Thoracic aorta (tissue), 2 donors: ENCODE measurements around the gene NCOA3. TPM values are rescaled to one million over a fixed set of nuclear protein-coding genes. Genes with fewer than 3 reads are reported as not detected.

Experiments used
- ATAC-seq: fragments of 150-250 bp; one replicate; pipeline ENCODE4 v1.8.0; 2017; ENCODE audit warnings: low read depth; ENCODE audit not compliant: insufficient number of reproducible peaks, low FRiP score
- DNase-seq: peaks from one replicate; pipeline ENCODE4 v3.0.0-alpha.2; 2020; ENCODE audit warnings: low spot score
- H3K27ac ChIP-seq, 2 donors: fragments of 200-600 bp; sonication (generic); 1 replicate in 1 of 2; 2 replicates in 1 of 2; pipeline ENCODE4 v1.5.1; 2016; ENCODE audit warnings: mild to moderate bottlenecking in 2 of 2, moderate library complexity in 2 of 2
- H3K27me3 ChIP-seq: fragments of 200-600 bp; sonication (generic); replicated peaks from 2 replicates; pipeline ENCODE4 v1.6.0; 2016; ENCODE audit warnings: mild to moderate bottlenecking; ENCODE audit not compliant: insufficient read depth
- H3K36me3 ChIP-seq: fragments of 200-600 bp; sonication (generic); one replicate; pipeline ENCODE4 v1.5.1; 2016
- H3K4me1 ChIP-seq, 2 donors: fragments of 200-600 bp; sonication (generic); 1 replicate in 1 of 2; 2 replicates in 1 of 2; pipeline versions ENCODE4 v1.5.1 to v1.6.0; 2016; ENCODE audit warnings: low read depth in 2 of 2, mild to moderate bottlenecking in 1 of 2; ENCODE audit not compliant: control insufficient read depth in 1 of 2
- H3K4me3 ChIP-seq: fragments of 200-600 bp; sonication (generic); 2 replicates; pipeline ENCODE4 v1.5.1; 2016; ENCODE audit warnings: mild to moderate bottlenecking
- H3K9me3 ChIP-seq: fragments of 200-600 bp; sonication (generic); 2 replicates; pipeline ENCODE4 v1.5.1; 2016
- total RNA-seq, 2 donors: library from RNA; depleted of rRNA; stranded (reverse); fragments of >200 nt; gene quantifications; one replicate each; pipeline versions ENCODE4 v1.1.0 to v1.2.3, GENCODE V29; 2016
- TF ChIP-seq, protein P1 (sequence below): fragments of 200-600 bp; sonication (generic); IDR thresholded peaks from one replicate; pipeline ENCODE4 v1.5.1; 2019; ENCODE audit warnings: antibody characterized with exemption

NCOA3 gene
- total RNA-seq, 2 donors from 2014 or later: 44.3 to 68.1 TPM

GRCh38 chr20:47515843-47516242 is 14.2 kb downstream of the NCOA3 start:
- H3K27me3 ChIP-seq: no peaks in the 10 kb centered on the region
- TF ChIP-seq, protein P1, sequence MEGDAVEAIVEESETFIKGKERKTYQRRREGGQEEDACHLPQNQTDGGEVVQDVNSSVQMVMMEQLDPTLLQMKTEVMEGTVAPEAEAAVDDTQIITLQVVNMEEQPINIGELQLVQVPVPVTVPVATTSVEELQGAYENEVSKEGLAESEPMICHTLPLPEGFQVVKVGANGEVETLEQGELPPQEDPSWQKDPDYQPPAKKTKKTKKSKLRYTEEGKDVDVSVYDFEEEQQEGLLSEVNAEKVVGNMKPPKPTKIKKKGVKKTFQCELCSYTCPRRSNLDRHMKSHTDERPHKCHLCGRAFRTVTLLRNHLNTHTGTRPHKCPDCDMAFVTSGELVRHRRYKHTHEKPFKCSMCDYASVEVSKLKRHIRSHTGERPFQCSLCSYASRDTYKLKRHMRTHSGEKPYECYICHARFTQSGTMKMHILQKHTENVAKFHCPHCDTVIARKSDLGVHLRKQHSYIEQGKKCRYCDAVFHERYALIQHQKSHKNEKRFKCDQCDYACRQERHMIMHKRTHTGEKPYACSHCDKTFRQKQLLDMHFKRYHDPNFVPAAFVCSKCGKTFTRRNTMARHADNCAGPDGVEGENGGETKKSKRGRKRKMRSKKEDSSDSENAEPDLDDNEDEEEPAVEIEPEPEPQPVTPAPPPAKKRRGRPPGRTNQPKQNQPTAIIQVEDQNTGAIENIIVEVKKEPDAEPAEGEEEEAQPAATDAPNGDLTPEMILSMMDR: no peak
- H3K4me3 ChIP-seq: no peak overlapping the region

GRCh38 chr20:47521059-47521808 is 19.5 kb downstream of the NCOA3 start:
- DNase-seq: no peak
- no peak overlapping the region for H3K27ac ChIP-seq
- TF ChIP-seq, protein P1: no peak

More at GRCh38 chr20:47515843-47516242, 14.2 kb downstream of the NCOA3 start:
- Histone ChIP-seq H3K36me3 (peaks cover 4% of the 10 kb centered on the region), H3K9me3 (peaks cover 2% of the 10 kb centered on the region), H3K27ac (no peak overlapping the region), H3K4me1 (no peaks in the 10 kb centered on the region)
- ATAC-seq: no peak
- no peak for DNase-seq

GRCh38 chr20:47524015-47524784 is 22.5 kb downstream of the NCOA3 start:
- ATAC-seq (no peak), DNase-seq (no peak)
- Histone ChIP-seq H3K27ac (no peak overlapping the region), H3K4me1 (peaks cover 7 to 16% of the 10 kb centered on the region in 2 donors), H3K36me3 (peaks cover 12% of the 10 kb centered on the region), H3K4me3 (peak overlapping the region; percentile 35), H3K9me3 (peaks cover 12% of the 10 kb centered on the region), H3K27me3 (no peaks in the 10 kb centered on the region)
- TF ChIP-seq, protein P1: no peak

More at GRCh38 chr20:47521059-47521808, 19.5 kb downstream of the NCOA3 start:
- no peak overlapping the region for H3K4me3 ChIP-seq
- H3K27me3 ChIP-seq: no peaks in the 10 kb centered on the region
- H3K9me3 ChIP-seq: peaks cover 12% of the 10 kb centered on the region
- H3K4me1 ChIP-seq: peaks cover 6 to 15% of the 10 kb centered on the region in 2 donors
- ATAC-seq: no peak
- peaks cover 12% of the 10 kb centered on the region for H3K36me3 ChIP-seq

- DNase-seq: no peak
- Histone ChIP-seq H3K4me3 (no peak overlapping the region), H3K4me1 (peaks cover 12 to 25% of the 10 kb centered on the region in 2 donors), H3K9me3 (no peaks in the 10 kb centered on the region), H3K27ac (no peak overlapping the region), H3K36me3 (no peaks in the 10 kb centered on the region), H3K27me3 (no peaks in the 10 kb centered on the region)
- TF ChIP-seq, protein P1: no peak
- ATAC-seq: no peak
Measured at GRCh38 chr20:47527004-47527800, 25.5 kb downstream of the NCOA3 start.
